GM19238 (cell line): ENCODE measurements around the gene RAB3A.

ENCODE experiments used
- DNase-seq: peaks from one replicate; pipeline ENCODE4 v3.0.0; 2011; ENCODE audit warnings: low spot score; ENCODE audit not compliant: insufficient read length

The RAB3A gene

GRCh38 chr19:18150776-18151624 lies 52.8 kb downstream of the RAB3A start:
- no peak for DNase-seq

- no peak for DNase-seq
Measured at GRCh38 chr19:18149596-18149975, 54.3 kb downstream of the RAB3A start.

GRCh38 chr19:18147396-18147795 lies 56.4 kb downstream of the RAB3A start:
- DNase-seq: no peak
